HG03457 (cell line): ENCODE measurements around the gene ASCC1.

Experiments
- ATAC-seq: cut with Tn5 transposase; IDR thresholded peaks from one replicate; pipeline ENCODE4 v1.9.1; 2021; ENCODE audit warnings: moderate number of reproducible peaks; ENCODE audit not compliant: unreplicated experiment

ASCC1 gene

DNA sequence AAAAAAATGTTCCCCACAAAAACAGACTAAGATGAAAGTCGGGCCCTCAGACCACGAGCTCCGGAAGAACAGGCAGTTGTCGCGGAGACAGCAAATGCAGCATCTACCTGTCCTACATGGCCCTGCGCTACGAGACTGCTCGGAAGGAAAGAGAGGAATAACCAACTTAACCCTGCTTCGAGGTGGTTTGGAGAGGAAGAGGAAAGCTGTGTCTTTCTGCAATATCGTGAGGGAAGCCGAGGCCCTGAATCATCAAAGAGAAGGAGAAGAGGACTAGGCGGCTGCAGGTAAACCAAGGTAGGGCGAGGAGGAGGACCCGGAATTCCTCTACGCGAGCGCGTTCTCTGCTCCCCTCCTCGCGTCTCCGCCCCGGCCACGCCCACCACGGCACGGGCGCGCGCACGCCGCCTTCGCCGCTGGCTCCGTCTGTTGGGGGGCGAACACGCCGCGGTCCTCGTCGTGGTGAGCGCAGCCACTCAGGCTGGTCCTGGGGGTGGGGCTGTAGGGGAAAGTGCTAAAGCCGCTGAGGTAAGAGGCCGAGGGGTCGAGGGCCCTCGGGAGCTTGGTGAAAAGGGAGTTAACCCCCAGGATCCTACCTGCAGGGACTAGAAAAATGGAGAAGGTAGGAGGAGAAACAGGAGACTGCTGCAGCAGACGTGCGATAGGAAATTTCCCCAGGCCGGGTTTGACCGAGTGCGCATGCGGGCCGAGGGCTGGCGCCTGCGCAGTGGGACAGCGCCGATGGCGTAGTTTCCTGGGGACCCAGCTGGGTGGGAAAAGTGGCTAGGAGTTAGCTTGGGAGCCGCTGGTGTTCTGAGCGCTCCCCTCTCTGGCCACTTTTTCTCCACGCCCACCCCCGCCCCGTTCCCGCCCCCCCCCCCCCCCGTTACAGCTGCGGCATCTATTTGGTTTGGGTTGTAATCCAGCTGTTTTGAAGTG is at the start of gene ASCC1, which contains the start of gene ANAPC16:
TSS of gene ASCC1 (minus strand) at position 666 of the 939 bp plus-strand sequence. CDS start 2,978 bp downstream, outside the sequence.
TSS of gene ANAPC16 (plus strand) at position 402 of the 939 bp plus-strand sequence. CDS start 7,903 bp downstream, outside the sequence.
- peak; percentile 55 for ATAC-seq

GRCh38 chr10:72265508-72265907 is 49.4 kb upstream of the ASCC1 start:
- ATAC-seq = no peak

GRCh38 chr10:72264536-72264935 is 48.5 kb upstream of the ASCC1 start:
- ATAC-seq = no peak

DNA sequence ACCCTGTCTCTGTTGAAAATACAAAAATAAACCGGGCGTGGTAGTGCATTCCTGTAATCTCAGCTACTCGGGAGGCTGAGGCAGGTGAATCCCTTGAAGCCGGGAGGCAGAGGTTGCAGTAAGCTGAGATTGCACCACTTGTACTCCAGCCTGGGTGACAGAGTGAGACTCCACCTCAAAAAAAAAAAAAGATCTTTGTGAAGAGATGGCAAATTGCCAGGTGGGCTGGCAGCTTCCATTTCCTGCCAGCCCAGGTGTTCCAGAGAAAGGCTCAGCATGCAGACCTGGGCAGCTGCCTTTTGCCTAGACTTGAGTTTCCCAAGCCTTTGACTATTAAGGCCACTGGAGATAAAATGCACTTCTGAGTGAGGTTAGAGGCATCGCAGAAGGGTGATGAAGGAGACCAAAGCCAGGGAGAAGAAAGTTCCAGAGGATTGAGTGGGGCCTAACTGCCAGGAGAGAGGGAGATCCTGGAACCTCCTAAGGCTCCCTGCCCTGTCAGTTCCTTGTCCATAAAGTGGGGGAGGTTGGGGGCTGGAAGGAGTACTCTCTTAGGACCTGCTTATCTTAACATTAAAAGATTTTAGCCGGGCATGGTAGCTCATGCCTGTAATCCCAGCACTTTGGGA is 47.7 kb upstream of the ASCC1 start:
- no peak for ATAC-seq

GRCh38 chr10:72261784-72262404 is 45.8 kb upstream of the ASCC1 start:
- no peak for ATAC-seq

GRCh38 chr10:72260976-72261783 is 45.1 kb upstream of the ASCC1 start:
- peak; percentile 39 for ATAC-seq

GRCh38 chr10:72260239-72260975 is 44.3 kb upstream of the ASCC1 start:
- peak; percentile 42 for ATAC-seq

- ATAC-seq = no peak
These were observed 43.6 kb upstream of the ASCC1 start for GRCh38 chr10:72259491-72260238.

GRCh38 chr10:72258617-72259016 is 42.5 kb upstream of the ASCC1 start:
- no peak for ATAC-seq

DNA sequence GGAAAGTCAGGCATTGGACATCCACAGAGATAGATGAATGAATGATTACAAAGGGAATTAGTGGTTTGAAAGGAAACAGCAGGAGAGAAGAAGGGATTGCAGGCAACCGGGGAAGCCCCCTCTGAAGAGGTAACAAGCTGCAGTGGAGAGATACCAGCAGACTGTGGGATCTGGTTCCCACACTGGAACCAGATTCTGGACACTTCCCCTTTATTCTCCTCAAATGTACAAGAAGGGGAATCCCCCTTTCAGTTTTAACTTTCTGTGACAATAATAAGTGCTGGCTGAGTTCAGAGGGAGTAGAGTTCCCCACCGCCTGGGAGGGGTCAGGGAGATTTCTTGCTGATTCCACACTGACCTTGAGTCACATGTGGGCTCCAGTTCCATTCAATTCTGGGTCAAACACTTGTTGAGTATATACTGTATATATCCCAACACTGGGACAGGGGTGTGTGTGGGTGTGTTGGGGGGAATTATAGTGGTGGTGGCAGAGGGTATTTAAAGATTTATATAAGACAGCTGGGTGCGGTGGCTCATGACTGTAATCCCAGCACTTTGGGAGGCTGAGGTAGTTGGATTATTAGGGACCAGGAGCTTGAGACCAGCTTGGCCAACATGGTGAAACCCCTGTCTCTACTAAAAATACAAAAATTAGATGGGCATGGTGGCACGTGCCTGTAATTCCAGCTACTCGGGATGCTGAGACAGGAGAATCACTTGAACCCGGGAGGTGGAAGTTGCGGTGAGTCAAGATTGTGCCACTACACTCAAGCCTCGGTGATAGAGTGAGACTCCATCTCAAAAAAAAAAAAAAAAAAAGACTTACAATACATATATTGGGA is 41.2 kb upstream of the ASCC1 start:
- ATAC-seq = no peak

- ATAC-seq = no peak
These were observed 40.1 kb upstream of the ASCC1 start for GRCh38 chr10:72255977-72256729.

GRCh38 chr10:72254813-72255568 is 38.9 kb upstream of the ASCC1 start:
- ATAC-seq = no peak

DNA sequence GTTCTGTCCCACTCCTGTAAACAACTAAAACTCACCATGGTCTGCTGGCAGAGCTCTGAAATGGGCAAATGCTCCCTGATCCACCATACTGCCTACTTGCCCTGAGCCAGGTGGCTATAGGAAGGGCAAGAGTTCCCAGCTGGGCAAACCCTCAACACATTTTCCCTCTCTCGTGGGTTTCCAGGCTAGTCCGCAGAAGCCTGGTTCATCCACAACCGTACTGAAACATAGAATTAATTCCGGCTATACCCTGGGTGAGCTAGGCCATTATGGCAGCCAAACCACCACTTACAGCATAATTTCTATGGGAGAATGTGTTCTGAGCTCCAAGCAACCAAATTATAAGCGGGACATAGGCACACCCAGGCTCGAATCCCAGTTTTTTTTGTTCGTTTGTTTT is 37.5 kb upstream of the ASCC1 start:
- ATAC-seq = no peak

DNA sequence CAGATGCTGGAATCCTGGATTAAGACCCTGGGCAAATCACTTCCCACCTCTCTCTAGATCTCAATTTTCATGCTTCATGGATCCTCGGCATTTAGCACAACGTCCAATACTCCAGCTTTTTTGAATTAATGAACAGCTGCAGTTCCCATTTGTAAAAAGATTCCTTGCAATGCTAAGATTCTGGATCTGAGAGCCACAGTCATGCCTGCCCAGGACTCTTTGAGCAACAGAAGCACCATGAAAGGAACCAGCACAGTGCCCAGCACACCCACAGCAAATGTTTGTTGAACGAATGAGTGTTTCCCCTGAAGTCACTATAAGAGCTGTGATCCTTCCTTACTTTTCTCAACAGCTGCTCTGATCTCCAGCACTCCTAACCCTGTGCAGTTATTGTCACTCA is 36.9 kb upstream of the ASCC1 start:
- no peak for ATAC-seq

GRCh38 chr10:72251635-72252034 is 35.6 kb upstream of the ASCC1 start:
- ATAC-seq = no peak

DNA sequence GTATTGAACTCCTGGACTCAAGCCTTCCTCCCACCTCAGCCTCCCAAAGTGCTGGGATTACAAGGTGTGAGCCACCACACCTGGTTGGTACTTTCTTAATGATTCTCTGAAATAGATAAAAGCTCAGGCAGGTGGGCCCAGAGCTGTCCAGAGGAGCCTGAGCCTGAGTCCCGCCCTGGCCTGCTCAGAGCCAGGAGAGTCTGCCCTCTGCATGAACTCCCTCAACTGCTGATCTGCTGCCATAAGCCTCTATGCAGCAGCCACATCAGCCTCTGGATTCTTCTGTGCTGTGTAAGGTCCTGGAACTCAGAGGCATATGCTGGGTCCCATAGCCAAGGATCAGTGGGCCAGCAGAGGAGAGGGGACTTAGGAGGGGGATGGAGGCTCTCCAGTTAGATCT is 34.6 kb upstream of the ASCC1 start:
- no peak for ATAC-seq
